SK-N-SH (cell line): ENCODE measurements around the gene ARHGEF12. TPM values are rescaled to one million over a fixed set of nuclear protein-coding genes. Genes with fewer than 3 reads are reported as not detected.

Experiments used
- CTCF ChIA-PET: fragments of 300-600, 350-600 bp; formaldehyde crosslinking; extraction: SDS; loops from one replicate; lab custom pipeline; 2021; lab: Yijun Ruan, JAX
- POLR2A ChIA-PET: fragments of 350-600 bp; sonication (Branson Sonifier 250); formaldehyde crosslinking; extraction: SDS; loops from one replicate; lab custom pipeline; 2020; ENCODE audit warnings: antibody characterized with exemption, inconsistent platforms; lab: Yijun Ruan, JAX
- DNase-seq: peaks from one replicate; pipeline ENCODE4 v3.0.0; 2012
- H2AFZ ChIP-seq: fragments of 200-600 bp; sonication (generic); 2 replicates; pipeline ENCODE4 v1.8.1; 2016; ENCODE audit warnings: antibody characterized with exemption, mild to moderate bottlenecking, low read depth
- H3F3A ChIP-seq: fragments of 200-600 bp; sonication (generic); replicated peaks from 2 replicates; pipeline ENCODE3; 2016; ENCODE audit warnings: antibody characterized with exemption, mild to moderate bottlenecking; ENCODE audit not compliant: insufficient read depth
- H3K27ac ChIP-seq, 2 experiments: fragments of 200-500 bp in 1 of 2; fragments of 200-600 bp in 1 of 2; sonication (Bioruptor generic) in 1 of 2; sonication (generic), shearing (Covaris generic) in 1 of 2; 2 replicates each; pipeline versions ENCODE4 v1.5.1 to v1.6.1; 2014 to 2016; ENCODE audit warnings: low read depth in 2 of 2, inconsistent platforms in 1 of 2, low read length in 1 of 2, mild to moderate bottlenecking in 1 of 2, mixed read lengths in 1 of 2
- H3K27me3 ChIP-seq: fragments of 200-600 bp; sonication (generic), shearing (Covaris generic); 2 replicates; pipeline ENCODE4 v1.6.1; 2016; ENCODE audit warnings: mixed run types; ENCODE audit not compliant: insufficient read depth
- H3K36me3 ChIP-seq, 2 experiments: fragments of 200-500 bp in 1 of 2; fragments of 200-600 bp in 1 of 2; sonication (Bioruptor generic) in 1 of 2; sonication (generic) in 1 of 2; replicated peaks in 1 of 2; 2 replicates each; pipeline versions ENCODE3 to v1.5.1; 2014 to 2016; ENCODE audit warnings: low read length in 1 of 2, mild to moderate bottlenecking in 1 of 2; ENCODE audit not compliant: insufficient read depth in 2 of 2, control insufficient read depth in 1 of 2
- H3K4me1 ChIP-seq, 2 experiments: fragments of 200-500 bp in 1 of 2; fragments of 200-600 bp in 1 of 2; sonication (Bioruptor generic) in 1 of 2; sonication (generic), shearing (Covaris generic) in 1 of 2; 2 replicates each; pipeline versions ENCODE4 v1.5.1 to v1.6.1; 2014 to 2016; ENCODE audit warnings: low read depth in 1 of 2, low read length in 1 of 2, mixed run types in 1 of 2; ENCODE audit not compliant: insufficient read depth in 2 of 2, control insufficient read depth in 1 of 2
- H3K4me2 ChIP-seq: fragments of 200-600 bp; sonication (generic), shearing (Covaris generic); 2 replicates; pipeline ENCODE4 v1.6.1; 2017; ENCODE audit warnings: mixed run types
- H3K4me3 ChIP-seq, 2 experiments: fragments of 200-500 bp in 1 of 2; fragments of 200-600 bp in 1 of 2; sonication (Bioruptor generic) in 1 of 2; sonication (generic), shearing (Covaris generic) in 1 of 2; 2 replicates each; pipeline versions ENCODE4 v1.5.1 to v1.8.1; 2014 to 2016; ENCODE audit warnings: low read depth in 2 of 2, inconsistent platforms in 1 of 2, low read length in 1 of 2, mild to moderate bottlenecking in 1 of 2, mixed read lengths in 1 of 2, moderate library complexity in 1 of 2
- H3K79me2 ChIP-seq: fragments of 200-600 bp; sonication (generic); 2 replicates; pipeline ENCODE4 v1.8.1; 2017; ENCODE audit warnings: mild to moderate bottlenecking; ENCODE audit not compliant: insufficient read depth
- H3K9ac ChIP-seq: fragments of 200-600 bp; sonication (generic); 2 replicates; pipeline ENCODE4 v1.6.1; 2017; ENCODE audit warnings: mixed run types
- H3K9me2 ChIP-seq: fragments of 200-600 bp; sonication (generic); 2 replicates; pipeline ENCODE4 v1.6.1; 2017; ENCODE audit warnings: mixed run types
- H3K9me3 ChIP-seq: fragments of 200-600 bp; sonication (generic); 2 replicates; pipeline ENCODE4 v1.6.1; 2017; ENCODE audit warnings: mixed run types, mild to moderate bottlenecking, moderate library complexity
- H4K20me1 ChIP-seq: fragments of 200-600 bp; sonication (generic); 2 replicates; pipeline ENCODE4 v1.6.1; 2017; ENCODE audit warnings: mild to moderate bottlenecking, mixed run types; ENCODE audit not compliant: insufficient read depth
- CHD2 ChIP-seq: fragments of 150-350 bp; IDR thresholded peaks from 2 replicates; pipeline ENCODE4 v1.6.1; 2018; ENCODE audit warnings: low read length; ENCODE audit not compliant: partially characterized antibody
- ELF1 ChIP-seq: IDR thresholded peaks from 2 replicates; pipeline ENCODE4 v1.4.0; 2012
- EP300 ChIP-seq, 2 experiments: IDR thresholded peaks; 2 replicates each; pipeline versions ENCODE4 v1.4.0 to v1.6.1; 2012; ENCODE audit warnings: borderline replicate concordance in 1 of 2, low read depth in 1 of 2, low read length in 1 of 2
- EZH2phosphoT487 ChIP-seq: fragments of 200-600 bp; sonication (generic); IDR thresholded peaks from 2 replicates; pipeline ENCODE4 v1.6.1; 2017; ENCODE audit warnings: low read depth, mixed run types, mild to moderate bottlenecking, antibody characterized with exemption, moderate library complexity, borderline replicate concordance
- FOSL2 ChIP-seq: IDR thresholded peaks from 2 replicates; pipeline ENCODE4 v1.4.0; 2012; ENCODE audit warnings: low read depth, mild to moderate bottlenecking, moderate library complexity, borderline replicate concordance
- FOXJ3 ChIP-seq: sonication (generic); formaldehyde crosslinking; IDR thresholded peaks from 2 replicates; pipeline ENCODE4 v1.5.1; 2020; ENCODE audit warnings: mild to moderate bottlenecking, missing genetic modification reagents
- FOXM1 ChIP-seq: IDR thresholded peaks from 2 replicates; pipeline ENCODE4 v1.4.0; 2012; ENCODE audit warnings: low read depth, mild to moderate bottlenecking
- GABPA ChIP-seq: IDR thresholded peaks from 2 replicates; pipeline ENCODE4 v1.4.0; 2012; ENCODE audit warnings: low read depth, mild to moderate bottlenecking
- MEF2A ChIP-seq: IDR thresholded peaks from 2 replicates; pipeline ENCODE4 v1.4.0; 2012; ENCODE audit warnings: low read depth, borderline replicate concordance
- MXI1 ChIP-seq: IDR thresholded peaks from 2 replicates; pipeline ENCODE4 v1.6.1; 2012; ENCODE audit warnings: mild to moderate bottlenecking, low read depth, low read length, improper control_type of control experiment
- NFIC ChIP-seq: IDR thresholded peaks from 2 replicates; pipeline ENCODE4 v1.4.0; 2012; ENCODE audit warnings: borderline replicate concordance
- POLR2AphosphoS5 ChIP-seq: IDR thresholded peaks from 2 replicates; pipeline ENCODE4 v1.6.1; 2012; ENCODE audit warnings: low read depth, low read length
- RCOR1 ChIP-seq: fragments of 150-350 bp; IDR thresholded peaks from 2 replicates; pipeline ENCODE4 v1.6.1; 2017; ENCODE audit warnings: antibody characterized with exemption, low read length
- RXRA ChIP-seq: IDR thresholded peaks from 2 replicates; pipeline ENCODE4 v1.4.0; 2012; ENCODE audit warnings: low read depth, mild to moderate bottlenecking, borderline replicate concordance
- SIN3A ChIP-seq: IDR thresholded peaks from 2 replicates; pipeline ENCODE4 v1.6.1; 2012; ENCODE audit warnings: low read depth, mild to moderate bottlenecking, low read length, moderate library complexity, borderline replicate concordance
- SMC3 ChIP-seq: IDR thresholded peaks from 2 replicates; pipeline ENCODE4 v1.6.1; 2012; ENCODE audit warnings: low read depth, low read length, improper control_type of control experiment
- TAF1 ChIP-seq: IDR thresholded peaks from 2 replicates; pipeline ENCODE4 v1.6.1; 2012; ENCODE audit warnings: low read depth, mild to moderate bottlenecking, low read length, moderate library complexity, borderline replicate concordance
- TEAD4 ChIP-seq: IDR thresholded peaks from 2 replicates; pipeline ENCODE4 v1.4.0; 2012; ENCODE audit warnings: mild to moderate bottlenecking, borderline replicate concordance; ENCODE audit not compliant: insufficient read depth
- YY1 ChIP-seq: IDR thresholded peaks from 2 replicates; pipeline ENCODE4 v1.4.0; 2012; ENCODE audit warnings: low read depth, mild to moderate bottlenecking
- WGBS: methylation state at CpG from one replicate; pipeline ENCODE4 v1.1.6; 2017; ENCODE audit warnings: low lambda C conversion rate; 5-methylcytosine and 5-hydroxymethylcytosine counted together
- polyA plus RNA-seq, 3 experiments: library from polyadenylated mRNA; depleted of rRNA; stranded (reverse); fragments of >200 nt; gene quantifications; 2 replicates each; pipeline ENCODE4 v1.2.3, GENCODE V29; 2012
- TF ChIP-seq, protein P1 (sequence below): IDR thresholded peaks from 2 replicates; pipeline ENCODE4 v1.4.0; 2012; ENCODE audit warnings: low read depth, borderline replicate concordance
- TF ChIP-seq, protein P2 (sequence below): IDR thresholded peaks from 2 replicates; pipeline ENCODE4 v1.4.0; 2012; ENCODE audit warnings: low read depth, borderline replicate concordance
- TF ChIP-seq, protein P3 (sequence below): fragments of 150-350 bp; IDR thresholded peaks from 2 replicates; pipeline ENCODE4 v1.6.1; 2017; ENCODE audit warnings: antibody characterized with exemption, low read length, low read depth, borderline replicate concordance
- TF ChIP-seq, protein P4 (sequence below): fragments of 200-600 bp; sonication (generic); IDR thresholded peaks from 2 replicates; pipeline ENCODE4 v1.6.1; 2017; ENCODE audit warnings: antibody characterized with exemption, mild to moderate bottlenecking, moderate library complexity

ARHGEF12 gene
- polyA plus RNA-seq, 1 of the 3 experiments (the other 2 are of a cell fraction): 12.3 TPM

DNA sequence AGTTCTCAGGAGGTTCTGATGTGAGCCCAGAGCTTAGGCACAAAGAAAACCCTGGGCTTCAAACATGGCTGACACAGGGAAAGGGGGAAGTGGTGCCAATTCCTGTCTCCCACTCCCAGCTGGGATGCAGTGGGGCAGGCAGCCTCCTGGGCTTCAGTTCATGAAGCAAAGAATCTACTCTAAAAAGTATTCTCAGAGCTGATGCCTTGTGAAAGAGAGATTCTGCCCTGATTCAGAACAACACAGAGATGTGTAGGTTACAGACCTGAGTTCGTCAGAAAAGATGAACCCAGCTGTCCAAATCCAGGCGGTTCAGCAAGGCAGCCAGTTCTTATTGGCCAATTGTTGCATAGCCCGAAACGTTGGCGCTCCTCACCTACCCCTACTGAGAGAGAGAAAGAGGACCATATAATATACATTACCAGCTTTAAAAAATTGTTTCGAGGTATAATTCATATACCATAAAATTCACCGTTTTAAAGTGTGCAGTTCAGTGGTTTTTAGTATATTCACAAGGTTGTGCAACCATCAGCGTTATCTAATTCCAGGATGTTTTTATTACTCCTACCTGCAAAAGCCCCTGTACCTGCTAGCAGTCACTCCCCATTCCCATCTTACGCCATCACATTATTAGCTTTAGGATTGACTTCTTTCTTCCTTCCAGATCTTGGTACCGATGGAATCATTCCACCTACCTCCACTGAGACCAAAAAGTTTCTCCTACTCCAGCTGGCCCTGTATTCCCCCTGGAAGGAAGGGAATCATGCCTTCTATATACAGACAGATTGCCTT, 18.3 kb upstream of the ARHGEF12 start:
- H3K4me3 ChIP-seq: no peak overlapping the region
- ChIA-PET CTCF (interaction anchor here (1.3 to 2.5 kb wide), 7 partner anchors 10 to 148 kb away, joined by 4 to 16 read pairs (median 7); no protein-coding TSS in a partner anchor), POLR2A (no interaction called here)
- no peaks in the 10 kb centered on the region for H3F3A ChIP-seq
- no peaks in the 10 kb centered on the region for H3K79me2 ChIP-seq
- H3K36me3 ChIP-seq: no peaks in the 10 kb centered on the region
- H3K9ac ChIP-seq: no peak overlapping the region
- no peaks in the 10 kb centered on the region; a peak in 1 of 4 replicates for H3K4me1 ChIP-seq
- no peaks in the 10 kb centered on the region for H3K27me3 ChIP-seq
- H3K27ac ChIP-seq: no peak overlapping the region
- H3K4me2 ChIP-seq: no peak overlapping the region
- WGBS: 81% methylated on average over 10 of the region's 10 CpGs
- no peak for TF ChIP-seq GABPA
- TF ChIP-seq FOXM1: no peak
- TF ChIP-seq, protein P1, sequence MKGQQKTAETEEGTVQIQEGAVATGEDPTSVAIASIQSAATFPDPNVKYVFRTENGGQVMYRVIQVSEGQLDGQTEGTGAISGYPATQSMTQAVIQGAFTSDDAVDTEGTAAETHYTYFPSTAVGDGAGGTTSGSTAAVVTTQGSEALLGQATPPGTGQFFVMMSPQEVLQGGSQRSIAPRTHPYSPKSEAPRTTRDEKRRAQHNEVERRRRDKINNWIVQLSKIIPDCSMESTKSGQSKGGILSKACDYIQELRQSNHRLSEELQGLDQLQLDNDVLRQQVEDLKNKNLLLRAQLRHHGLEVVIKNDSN: no peak
- TF ChIP-seq SMC3: no peak
- TF ChIP-seq RXRA: no peak
- TF ChIP-seq FOSL2: no peak
- no peak for TF ChIP-seq FOXJ3 (CRISPR knock-in tag)
- TF ChIP-seq POLR2AphosphoS5: no peak
- TF ChIP-seq EP300 (IDR thresholded peaks at IDR 0.05; ENCODE audit: borderline replicate concordance in 1 of 2, low read depth in 1 of 2, low read length in 1 of 2): no peak
- H4K20me1 ChIP-seq: no peaks in the 10 kb centered on the region
- H3K9me3 ChIP-seq: no peaks in the 10 kb centered on the region
- DNase-seq: no peak
- no peaks in the 10 kb centered on the region for H3K9me2 ChIP-seq
- no peak overlapping the region for H2AFZ ChIP-seq

DNA sequence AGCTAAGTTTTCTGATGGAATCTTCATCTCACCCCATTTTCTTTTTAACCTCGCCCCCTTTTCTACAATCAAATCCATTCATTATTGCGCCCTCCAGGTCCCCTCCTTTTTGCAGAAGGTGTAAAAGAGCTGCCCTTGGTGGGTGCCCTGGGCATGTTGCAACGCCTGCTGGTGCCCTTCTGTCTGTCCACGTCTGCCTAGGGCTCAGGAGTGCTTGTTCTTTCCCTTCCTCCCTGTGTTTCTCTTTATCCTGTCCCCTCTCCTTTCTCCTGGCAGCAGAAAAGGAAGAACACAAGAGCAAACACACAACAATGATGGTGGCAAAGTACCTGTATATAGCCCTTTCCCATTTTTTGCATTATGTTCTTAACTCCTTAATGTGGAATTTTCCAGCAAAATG, 17.3 kb upstream of the ARHGEF12 start:
- Histone ChIP-seq H3K9me3 (no peaks in the 10 kb centered on the region), H3F3A (no peaks in the 10 kb centered on the region), H3K27me3 (no peaks in the 10 kb centered on the region), H3K9me2 (no peaks in the 10 kb centered on the region), H3K27ac (no peak overlapping the region), H3K36me3 (no peaks in the 10 kb centered on the region), H3K4me3 (no peak overlapping the region), H3K79me2 (no peaks in the 10 kb centered on the region), H2AFZ (no peak overlapping the region), H3K4me1 (no peaks in the 10 kb centered on the region; a peak in 1 of 4 replicates), H4K20me1 (no peaks in the 10 kb centered on the region), H3K4me2 (no peak overlapping the region), H3K9ac (no peak overlapping the region)
- ChIA-PET POLR2A (no interaction called here), CTCF (interaction anchor here (1.7 to 2.5 kb wide), 5 partner anchors 16 to 89 kb away, joined by 6 to 16 read pairs (median 8); no protein-coding TSS in a partner anchor)
- no peak for TF ChIP-seq MXI1
- no peak for TF ChIP-seq TAF1
- no peak for TF ChIP-seq TEAD4
- no peak for TF ChIP-seq YY1
- TF ChIP-seq, protein P2, sequence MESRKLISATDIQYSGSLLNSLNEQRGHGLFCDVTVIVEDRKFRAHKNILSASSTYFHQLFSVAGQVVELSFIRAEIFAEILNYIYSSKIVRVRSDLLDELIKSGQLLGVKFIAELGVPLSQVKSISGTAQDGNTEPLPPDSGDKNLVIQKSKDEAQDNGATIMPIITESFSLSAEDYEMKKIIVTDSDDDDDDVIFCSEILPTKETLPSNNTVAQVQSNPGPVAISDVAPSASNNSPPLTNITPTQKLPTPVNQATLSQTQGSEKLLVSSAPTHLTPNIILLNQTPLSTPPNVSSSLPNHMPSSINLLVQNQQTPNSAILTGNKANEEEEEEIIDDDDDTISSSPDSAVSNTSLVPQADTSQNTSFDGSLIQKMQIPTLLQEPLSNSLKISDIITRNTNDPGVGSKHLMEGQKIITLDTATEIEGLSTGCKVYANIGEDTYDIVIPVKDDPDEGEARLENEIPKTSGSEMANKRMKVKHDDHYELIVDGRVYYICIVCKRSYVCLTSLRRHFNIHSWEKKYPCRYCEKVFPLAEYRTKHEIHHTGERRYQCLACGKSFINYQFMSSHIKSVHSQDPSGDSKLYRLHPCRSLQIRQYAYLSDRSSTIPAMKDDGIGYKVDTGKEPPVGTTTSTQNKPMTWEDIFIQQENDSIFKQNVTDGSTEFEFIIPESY: no peak
- TF ChIP-seq NFIC: no peak
- no peak for TF ChIP-seq EZH2phosphoT487
- no peak for TF ChIP-seq MEF2A
- no peak for TF ChIP-seq SIN3A
- TF ChIP-seq RCOR1: no peak
- no peak for TF ChIP-seq CHD2
- no peak for TF ChIP-seq RXRA
- TF ChIP-seq, protein P3, sequence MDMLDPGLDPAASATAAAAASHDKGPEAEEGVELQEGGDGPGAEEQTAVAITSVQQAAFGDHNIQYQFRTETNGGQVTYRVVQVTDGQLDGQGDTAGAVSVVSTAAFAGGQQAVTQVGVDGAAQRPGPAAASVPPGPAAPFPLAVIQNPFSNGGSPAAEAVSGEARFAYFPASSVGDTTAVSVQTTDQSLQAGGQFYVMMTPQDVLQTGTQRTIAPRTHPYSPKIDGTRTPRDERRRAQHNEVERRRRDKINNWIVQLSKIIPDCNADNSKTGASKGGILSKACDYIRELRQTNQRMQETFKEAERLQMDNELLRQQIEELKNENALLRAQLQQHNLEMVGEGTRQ: no peak
- TF ChIP-seq ELF1: no peak
- TF ChIP-seq, protein P4, sequence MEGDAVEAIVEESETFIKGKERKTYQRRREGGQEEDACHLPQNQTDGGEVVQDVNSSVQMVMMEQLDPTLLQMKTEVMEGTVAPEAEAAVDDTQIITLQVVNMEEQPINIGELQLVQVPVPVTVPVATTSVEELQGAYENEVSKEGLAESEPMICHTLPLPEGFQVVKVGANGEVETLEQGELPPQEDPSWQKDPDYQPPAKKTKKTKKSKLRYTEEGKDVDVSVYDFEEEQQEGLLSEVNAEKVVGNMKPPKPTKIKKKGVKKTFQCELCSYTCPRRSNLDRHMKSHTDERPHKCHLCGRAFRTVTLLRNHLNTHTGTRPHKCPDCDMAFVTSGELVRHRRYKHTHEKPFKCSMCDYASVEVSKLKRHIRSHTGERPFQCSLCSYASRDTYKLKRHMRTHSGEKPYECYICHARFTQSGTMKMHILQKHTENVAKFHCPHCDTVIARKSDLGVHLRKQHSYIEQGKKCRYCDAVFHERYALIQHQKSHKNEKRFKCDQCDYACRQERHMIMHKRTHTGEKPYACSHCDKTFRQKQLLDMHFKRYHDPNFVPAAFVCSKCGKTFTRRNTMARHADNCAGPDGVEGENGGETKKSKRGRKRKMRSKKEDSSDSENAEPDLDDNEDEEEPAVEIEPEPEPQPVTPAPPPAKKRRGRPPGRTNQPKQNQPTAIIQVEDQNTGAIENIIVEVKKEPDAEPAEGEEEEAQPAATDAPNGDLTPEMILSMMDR: no peak
- TF ChIP-seq FOXM1: no peak
- TF ChIP-seq GABPA: no peak
- DNase-seq: no peak
- 73% methylated on average over 4 of the region's 4 CpGs for WGBS
